8988T (cell line): ENCODE results near the gene FNDC3B.
"Not testable (repeated sequence)": the region's sequence is repeated elsewhere in the genome, so short reads cannot be mapped to it uniquely, and the experiment has no call there.

ENCODE experiments used
- DNase-seq: peaks from one replicate; pipeline ENCODE4 v3.0.0; 2011

The FNDC3B gene

DNA sequence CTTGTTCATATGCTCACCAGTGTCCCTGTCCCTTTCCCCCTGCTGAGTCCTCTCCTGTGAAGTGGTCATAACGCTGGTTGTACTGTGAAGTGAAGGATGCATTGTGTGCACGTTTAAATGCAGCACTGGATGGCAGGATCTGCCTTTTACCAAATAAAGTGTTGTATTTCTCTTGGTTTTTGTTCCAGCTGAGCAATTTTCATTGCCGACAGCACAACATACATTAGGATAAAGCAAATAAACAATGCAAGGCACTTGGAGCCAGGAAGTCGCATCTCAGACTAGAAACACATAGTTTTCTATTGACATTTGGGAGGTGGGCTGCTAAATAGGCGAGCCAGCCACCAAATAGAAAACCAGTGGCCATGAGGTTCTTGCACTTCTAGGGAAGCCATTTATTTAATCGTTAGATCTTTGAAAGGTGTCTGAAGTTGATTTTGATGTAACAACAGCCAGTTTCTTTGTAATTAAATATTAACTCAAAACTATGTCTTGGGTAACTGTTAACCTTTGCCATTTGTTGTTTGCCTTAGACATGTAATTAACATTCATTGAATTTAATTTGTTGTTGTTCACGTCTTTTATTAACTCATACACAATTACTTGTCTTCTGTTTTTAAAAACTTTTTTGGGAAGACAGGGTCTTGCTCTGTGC lies 185.3 kb downstream of the FNDC3B start:
- DNase-seq = no peak

DNA sequence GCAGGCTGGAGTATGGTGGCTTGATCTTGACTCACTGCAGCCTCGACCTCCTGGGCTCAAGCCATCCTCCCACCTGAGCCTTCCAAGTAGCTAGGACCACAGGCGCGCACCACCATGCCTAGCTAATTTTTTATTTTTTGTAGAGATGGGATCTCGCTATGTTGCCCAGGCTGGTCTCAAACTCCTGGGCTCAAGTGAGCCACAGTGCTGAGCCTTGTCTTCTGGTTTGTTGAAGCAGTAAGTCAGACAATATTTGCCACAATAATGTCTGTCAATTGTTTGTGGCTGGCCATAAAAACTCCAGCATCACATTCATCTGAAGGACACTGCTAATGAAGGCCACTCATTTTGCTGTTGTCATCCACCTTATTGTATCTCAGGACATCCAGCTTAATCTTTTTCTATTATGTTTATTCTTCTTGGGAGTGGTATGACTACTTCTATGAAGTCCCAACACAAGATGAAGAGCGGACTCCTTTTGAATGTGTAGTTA lies 185.9 kb downstream of the FNDC3B start:
- no peak for DNase-seq

DNA sequence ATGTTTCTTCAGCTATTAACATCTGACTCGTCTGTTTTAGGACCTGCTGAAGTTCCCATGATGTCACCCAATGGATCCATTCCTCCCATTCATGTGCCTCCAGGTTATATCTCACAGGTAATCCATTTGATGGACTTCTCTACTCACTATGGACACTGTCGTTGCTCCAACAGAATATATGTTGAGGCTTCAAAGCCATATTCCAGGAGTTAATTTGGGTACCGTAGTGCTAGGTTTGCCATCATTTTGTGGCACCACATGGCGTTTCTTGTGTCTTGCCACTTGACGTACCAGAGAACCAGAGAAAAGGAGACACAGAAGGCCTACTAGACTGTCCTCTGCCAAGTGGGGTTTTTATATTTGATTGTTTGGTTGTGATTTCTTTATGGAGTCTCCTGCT lies 187.5 kb downstream of the FNDC3B start:
- DNase-seq = no peak

DNA sequence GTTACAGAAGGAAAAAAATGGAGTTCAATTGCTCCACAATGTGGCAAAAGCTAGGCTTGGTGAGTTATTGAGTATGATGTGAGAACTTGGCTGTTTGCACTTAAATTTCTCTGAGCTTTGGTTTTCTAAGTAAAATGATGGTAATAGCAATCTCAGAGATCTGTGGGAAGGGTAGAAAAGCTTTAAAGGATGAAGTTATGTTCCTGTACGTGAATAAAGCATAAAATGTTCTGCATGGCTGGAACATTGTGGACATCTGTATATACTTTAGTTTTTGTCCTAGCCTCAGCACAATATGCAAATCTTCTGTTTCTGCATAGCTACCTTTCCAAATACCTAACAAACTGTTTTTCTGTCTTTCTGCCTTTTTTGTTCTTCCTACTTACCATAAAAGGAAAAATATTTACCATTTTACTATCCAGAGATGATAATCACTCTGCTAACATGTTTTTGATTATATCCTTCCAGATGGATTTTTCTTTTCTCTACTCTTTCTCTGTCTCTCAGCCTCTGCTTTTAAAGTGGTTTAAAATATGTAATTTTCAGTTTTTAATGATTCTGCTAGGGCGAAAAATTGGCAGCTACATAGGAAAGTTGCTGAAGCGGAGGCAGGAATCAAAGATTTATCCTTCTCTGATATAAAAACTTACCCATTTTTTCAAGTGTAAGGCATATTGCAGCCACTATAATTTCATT lies 188.1 kb downstream of the FNDC3B start:
- DNase-seq = no peak

DNA sequence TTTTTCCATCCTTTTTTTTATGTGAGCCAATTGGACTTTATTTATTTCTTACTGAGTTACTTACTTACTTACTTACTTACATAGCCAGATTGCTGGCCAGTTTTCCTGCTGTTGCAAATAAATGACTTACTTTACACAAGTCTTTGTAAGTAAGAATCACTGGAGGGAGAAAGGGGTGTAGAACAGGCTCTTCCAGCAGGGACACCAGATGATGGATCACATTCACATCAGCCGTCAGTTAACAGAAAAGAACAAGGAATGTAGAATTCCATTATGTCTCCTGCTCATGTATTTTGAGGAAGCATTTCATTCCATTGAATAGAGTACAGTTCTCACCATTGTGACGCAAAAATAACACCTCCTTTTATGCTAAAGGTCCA lies 188.6 kb downstream of the FNDC3B start:
- no peak for DNase-seq

DNA sequence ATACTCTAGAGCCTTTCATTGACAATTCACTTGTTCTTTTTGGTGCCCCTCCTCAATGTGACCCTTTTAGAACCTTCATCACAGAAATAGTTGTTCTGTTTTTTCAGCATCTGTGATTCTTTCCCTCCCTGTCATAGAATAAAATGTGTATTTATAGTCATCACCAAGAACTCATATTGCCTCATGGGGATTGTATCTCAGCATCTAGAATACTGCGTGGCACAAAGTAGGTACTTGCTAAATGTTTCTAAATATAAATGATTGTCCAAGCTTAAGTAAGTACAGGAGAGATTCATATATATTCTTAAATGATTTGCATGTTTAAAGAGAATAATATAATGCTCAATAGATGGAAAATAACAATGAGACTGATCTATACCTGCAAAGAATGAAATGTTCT lies 190.1 kb downstream of the FNDC3B start:
- DNase-seq = no peak

DNA sequence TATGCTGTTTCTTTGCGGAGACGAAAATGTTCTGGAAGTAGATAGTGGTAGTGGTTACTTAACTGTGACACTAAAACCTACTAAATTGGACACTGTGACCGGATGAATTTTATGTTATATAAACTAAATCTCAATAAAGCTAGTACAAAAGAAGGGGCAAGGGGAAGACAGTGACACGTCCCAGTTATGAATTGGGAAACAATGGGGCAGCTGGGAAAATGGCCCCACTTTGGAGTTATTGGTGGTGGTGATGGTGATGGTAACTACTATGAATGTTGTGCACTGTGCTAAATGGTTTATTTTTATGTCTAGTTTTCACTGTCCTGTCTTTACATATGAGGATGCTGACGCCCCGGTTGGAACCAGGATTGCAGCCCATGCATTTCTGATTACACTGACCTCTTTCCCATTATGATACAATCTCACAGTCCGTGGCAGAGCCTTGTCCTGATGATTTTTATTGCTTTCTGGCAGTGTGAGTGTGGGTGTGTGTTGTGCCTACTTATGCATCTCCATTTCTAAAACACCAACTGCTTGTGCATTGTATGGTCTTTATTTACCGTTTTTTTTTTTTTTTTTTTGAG lies 192.0 kb downstream of the FNDC3B start:
- DNase-seq = no peak

DNA sequence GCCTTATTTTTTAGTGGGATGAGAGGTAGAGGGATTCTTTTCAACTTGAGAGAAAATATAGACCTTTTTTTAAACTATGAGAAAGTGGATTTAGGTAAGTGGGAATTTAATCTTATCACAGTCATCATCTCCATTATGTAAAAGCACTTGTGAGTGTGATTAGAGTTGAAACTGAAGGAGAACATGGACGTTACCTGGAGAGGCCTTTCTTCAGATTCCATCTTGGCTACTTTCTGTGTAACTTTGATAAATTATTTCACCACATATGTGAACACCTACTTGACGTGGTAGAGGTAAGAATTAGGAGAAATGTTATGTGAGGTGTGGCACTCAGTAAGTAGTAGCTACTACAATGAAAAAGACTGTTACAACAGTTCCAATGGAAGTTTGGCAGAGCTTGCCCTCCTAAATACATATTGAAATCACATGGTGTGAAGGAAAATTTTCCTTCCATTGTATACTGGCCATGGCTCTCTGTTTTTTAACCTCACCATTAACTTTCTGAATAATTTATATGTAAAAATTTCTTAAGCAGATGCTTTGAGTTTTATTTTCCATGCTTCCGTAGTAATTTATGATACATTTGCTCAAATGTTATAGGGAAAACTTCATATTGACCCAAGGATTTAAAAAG lies 193.3 kb downstream of the FNDC3B start:
- DNase-seq = no peak

DNA sequence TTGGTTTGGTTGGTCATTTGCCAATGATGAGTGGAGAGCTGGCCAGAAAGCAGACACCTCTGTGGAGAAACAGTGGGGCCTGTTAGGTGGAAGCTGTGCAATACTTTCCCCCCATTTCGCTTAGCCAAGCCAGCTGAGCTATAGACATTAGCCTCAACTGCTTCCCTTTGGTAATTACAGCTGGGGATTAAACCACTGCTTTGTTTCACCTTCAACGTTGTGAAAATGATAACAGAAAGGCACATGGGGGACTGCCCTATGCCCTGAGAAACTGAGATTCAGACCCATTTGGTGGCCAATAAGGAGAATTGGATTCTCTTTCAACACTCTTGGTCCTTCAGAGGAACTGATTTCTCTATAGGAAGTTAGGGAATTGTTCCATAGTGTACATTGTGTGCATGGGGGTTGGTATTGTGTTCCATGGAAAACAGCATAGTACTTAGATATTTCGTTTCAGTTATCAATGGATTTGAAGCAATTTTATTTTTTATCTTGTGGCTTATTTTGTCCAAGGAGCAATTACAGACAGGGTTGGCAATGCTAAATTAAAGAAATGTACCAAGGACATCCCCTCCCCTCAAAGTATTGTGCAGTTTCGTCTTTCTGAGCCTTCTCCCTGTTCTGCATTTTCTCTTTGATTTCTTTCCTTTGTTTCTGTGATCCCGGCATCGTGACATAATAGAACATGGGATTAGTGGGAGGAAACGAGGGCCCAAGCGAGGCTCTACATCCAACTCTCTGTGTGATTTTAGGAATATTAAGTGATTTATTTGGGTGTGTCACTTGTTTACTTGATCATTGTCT lies 194.3 kb downstream of the FNDC3B start:
- DNase-seq = no peak

DNA sequence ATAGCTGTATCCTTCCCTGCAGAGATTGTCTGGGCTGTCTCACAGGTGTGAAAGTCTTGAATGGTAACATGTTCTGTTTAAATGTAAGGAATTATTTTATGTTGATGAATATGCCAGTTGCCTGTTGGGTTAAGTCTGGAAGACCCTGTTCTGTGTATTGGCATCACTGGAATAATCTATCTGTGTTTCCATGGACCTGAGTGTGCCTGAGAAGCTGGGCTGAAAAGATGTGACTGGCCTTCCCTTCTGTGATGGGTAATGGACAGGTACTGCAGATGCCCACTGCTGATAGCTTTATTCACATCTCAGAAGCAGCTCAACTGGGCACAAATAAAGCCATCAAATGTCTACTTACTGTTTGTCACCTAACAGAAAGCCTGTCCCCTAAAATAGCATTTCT lies 196.3 kb downstream of the FNDC3B start:
- DNase-seq = no peak

DNA sequence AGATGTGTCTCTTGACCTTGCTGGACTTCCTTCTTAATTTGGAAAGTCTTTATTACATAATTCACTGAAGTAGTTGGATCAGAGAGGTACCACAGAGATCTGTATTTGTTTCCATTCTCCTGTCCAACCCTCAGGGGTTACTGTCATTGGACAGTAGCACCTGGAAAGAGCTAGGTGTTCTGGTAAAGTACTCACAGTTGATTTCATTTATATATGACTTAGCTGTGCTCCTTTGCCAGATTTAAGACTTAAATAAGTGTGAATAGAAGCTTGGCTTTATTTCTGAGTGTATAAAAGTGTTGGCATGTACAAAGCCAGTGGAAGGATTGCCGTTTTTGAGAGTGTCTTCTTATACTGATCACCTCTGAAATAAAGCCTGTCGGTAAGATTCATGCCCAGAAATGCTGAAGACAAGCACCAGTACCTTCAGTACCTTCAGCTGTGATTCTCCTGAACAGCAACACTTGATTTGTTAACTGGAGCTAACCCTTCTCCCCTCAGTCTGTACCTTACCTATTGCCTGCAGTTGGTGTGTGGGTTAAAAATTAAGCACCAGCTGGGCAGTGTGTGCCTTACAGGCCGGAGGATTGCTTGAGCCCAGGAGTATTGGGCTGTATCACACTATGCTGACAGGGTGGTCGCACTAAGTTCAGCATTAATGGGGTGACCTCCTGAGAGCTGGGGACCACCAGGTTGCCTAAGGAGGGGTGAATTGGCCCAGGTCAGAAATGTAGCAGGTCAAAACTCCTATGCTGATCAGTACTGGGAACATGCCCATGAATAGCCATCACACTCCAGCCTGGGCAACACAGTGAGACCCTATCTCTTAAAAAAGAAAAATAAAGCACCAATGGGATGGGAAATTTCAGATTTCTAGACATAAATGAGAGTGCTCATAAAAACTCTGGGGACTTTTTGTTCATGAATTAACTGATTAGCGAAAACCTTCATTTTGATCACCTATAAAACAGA lies 197.7 kb downstream of the FNDC3B start:
- no peak for DNase-seq

DNA sequence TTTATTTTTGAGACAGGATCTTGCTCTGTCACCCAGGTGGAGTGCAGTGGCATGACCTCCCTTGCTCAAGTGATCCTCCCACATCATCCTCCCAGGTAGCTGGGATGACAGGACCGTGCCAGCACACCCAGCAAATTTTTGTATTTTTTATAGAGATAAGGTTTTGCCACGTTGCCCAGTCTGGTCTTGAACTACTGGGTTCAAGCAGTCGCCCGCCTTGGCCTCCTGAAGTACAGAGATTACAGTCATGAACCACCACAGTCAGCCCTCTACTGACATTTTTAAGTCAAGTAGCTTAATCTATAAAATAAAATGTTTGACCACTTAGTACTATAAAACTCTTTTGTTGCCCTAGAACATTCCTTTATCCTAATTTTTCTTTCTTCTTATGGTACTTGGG lies 198.8 kb downstream of the FNDC3B start:
- DNase-seq = no peak

DNA sequence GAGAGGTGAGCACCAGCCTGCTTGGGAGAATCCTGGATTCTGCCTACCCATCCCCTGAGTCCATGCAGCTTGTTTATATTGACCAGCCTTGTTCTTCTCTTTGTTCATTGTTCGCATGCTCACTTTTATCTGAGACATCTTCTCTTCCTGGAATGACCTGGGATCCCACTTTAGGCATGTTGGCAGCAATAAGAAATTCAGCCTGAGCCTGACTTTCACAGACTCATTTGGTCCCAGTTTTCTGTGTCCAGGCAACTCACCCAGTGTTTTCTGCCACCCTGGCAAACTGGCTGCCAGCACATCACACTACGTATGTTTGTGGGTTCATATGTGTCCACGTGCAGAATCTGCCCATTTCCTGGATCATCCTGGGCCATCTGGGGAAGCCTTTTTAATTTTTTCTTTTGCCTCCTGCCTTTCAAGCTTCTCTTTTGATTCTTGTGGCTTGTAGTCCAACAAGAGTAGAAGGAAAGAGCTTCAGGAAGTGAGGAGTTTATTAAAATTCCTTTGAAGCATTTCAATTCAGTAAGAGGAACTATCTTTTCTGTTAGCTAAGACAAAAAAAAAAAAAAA lies 199.9 kb downstream of the FNDC3B start:
- no peak for DNase-seq

DNA sequence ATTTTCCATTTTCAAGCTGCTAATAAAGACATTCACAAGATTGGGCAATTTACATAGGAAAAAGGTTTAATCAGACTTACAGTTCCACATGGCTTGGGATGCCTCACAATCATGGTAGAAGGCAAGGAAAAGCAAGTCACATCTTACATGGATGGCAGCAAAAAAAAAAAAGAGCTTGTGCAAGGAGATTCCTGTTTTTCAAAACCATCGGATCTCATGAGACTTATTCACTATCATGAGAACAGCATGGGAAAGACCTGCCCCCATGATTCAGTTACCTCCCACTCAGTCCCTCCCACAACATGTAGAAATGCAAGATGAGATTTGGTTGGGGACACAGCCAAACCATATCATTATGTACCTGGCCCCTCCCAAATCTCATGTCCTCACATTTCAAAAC lies 202.0 kb downstream of the FNDC3B start:
- DNase-seq = no peak

DNA sequence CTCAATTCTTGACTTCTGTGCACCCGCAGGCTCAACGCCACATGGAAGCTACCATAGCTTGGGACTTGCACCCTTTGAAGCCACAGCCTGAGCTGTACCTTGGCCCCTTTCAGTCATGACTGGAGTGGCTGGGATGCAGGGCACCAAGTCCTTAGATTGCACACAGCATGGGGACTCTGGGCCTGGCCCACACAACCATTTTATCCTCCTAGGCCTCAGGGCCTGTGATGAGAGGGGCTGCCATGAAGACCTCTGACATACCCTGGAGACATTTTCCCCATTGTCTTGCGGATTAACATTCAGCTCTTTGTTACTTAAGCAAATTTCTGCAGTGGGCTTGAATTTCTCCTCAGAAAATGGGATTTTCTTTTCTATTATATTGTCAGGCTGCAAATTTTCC lies 203.1 kb downstream of the FNDC3B start:
- not testable (repeated sequence) for DNase-seq

DNA sequence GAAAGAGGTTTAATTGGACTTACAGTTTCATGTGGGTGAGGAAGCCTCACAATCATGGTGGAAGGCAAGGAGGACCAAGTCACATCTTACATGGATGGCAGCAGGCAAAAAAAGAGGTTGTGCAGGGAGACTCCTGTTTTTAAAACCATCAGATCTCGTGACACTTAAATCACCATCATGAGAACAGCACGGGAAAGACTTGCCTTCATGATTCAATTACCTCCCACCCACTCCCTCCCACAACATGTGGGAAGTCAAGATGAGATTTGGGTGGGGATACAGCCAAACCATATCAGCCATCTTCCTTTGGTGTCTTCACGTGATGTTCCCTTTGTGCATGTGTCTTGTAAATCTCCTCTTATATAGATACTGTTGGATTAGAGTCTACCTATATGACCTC lies 204.0 kb downstream of the FNDC3B start:
- DNase-seq = not testable (repeated sequence)

DNA sequence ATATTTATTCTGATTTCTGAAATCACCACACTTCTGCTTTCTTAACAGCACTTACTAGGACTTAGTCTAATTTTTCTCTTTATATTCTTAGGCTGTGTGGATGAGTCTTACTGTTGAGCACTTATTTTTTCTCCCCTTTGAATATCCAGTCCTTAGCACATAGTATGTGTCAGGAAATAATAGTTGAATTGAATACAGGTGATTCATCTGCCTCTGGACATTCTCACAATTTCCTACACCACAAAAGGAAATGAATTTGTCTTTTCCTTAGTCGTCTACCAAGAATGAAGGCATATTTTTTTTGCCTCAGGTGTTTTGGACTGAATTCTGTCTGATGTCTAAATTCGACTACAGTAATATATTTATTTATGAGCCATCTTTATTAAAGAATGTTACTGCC lies 204.6 kb downstream of the FNDC3B start:
- no peak for DNase-seq

DNA sequence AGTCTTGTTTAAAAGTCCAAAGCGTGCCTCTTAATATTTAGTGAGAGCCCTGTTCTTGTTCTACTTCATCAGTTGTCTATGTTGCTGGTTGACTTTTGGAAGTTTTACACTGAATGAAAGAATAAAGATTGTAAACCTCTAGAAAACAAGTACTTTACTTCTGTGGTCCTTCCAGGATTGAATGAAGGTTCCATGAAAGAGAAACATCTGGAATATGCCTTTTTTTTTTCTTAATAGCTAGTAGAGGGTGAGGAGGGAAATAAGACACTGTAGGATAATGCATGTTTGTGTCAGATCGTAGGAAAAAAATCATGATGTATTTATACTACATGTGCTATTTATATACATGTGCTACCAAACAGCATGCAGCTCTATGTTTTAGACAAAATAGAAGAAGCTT lies 205.9 kb downstream of the FNDC3B start:
- DNase-seq = no peak

DNA sequence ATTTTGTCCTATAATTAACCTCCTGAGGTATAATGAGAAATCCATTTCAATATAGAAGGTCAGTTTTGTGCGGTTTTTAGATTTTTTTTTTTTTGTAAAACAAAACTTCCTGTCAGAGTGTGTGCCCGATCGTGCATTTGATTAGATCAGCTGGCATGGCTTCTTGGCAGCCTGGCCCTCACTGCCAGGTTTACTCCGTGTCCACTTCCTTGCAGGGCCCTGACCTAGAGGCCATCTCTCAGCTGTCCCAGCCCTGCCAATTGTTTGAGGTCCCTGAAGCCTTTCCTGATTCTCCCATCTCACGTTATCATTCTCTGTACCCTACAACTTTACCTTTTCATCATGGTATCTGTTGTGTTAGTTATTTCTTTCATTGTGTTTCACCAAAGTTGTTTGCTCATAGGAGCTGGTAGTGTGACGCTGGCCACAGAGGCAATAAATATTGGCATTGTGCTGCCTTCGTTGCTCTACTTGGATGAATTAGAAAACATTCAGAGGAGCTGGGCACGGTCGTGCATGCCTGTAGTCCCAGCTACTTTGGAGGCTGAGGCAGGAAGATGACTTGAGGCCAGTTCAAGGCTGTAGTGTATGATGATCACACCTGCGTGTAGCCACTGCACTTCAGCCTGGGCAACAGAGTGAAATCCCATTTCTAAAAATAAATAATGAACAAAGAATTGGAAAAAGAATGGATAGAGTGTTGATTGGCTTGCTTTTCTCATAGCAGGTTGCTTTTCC lies 206.9 kb downstream of the FNDC3B start:
- DNase-seq = no peak

DNA sequence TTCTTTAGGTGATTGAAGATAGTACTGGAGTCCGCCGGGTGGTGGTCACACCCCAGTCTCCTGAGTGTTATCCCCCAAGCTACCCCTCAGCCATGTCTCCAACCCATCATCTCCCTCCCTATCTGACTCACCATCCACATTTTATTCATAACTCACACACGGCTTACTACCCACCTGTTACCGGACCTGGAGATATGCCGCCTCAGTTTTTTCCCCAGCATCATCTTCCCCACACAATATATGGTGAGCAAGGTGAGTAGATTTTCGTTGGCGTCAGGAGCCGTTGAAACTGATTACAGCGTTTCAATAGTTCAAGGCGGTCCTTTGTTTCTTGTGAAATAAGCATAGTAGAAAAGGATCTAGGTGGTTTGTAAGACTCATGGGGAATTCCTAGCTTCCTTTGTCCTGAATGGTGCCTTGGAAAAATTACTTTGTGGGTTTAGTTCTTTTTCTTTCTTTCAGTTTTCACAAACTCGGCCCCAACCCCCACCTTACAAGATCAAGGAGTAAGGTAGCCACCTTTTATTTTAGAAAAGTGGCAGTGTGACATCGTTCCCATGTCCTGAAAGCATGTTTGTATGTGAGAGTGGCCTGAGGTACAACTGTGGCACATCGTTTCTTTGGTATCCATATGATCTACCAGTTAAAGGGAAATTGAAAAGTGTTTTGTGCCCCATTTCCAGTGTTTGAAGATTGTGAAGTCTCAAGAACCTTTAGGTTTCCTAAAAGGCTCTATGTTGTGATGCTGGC lies 208.3 kb downstream of the FNDC3B start:
- DNase-seq = no peak
